Measurements from ENCODE around the gene CST9.

Gene CST9
- 0 to 0.09 reads per million in 2 donors for total RNA-seq

GRCh38 chr20:23605867-23606651, at the start of gene CST9:
TSS of gene CST9 (minus strand) at chr20:23605917. CDS start at chr20:23605864, 53 bp downstream.
- DNase-seq = no peak

GRCh38 chr20:23654717-23655116, 49.0 kb upstream of the CST9 start:
- no peak for DNase-seq

GRCh38 chr20:23654000-23654399, 48.3 kb upstream of the CST9 start:
- no peak for DNase-seq

- DNase-seq = no peak
These were observed 47.8 kb upstream of the CST9 start for GRCh38 chr20:23653400-23653938.

- DNase-seq = no peak
These were observed 47.2 kb upstream of the CST9 start for GRCh38 chr20:23652926-23653325.

- DNase-seq = no peak
These were observed 46.7 kb upstream of the CST9 start for GRCh38 chr20:23652371-23652770.

GRCh38 chr20:23651117-23651516, 45.4 kb upstream of the CST9 start:
- no peak for DNase-seq

GRCh38 chr20:23649830-23650417, 44.2 kb upstream of the CST9 start:
- no peak for DNase-seq

- DNase-seq = no peak
These were observed 43.5 kb upstream of the CST9 start for GRCh38 chr20:23649242-23649641.

- no peak for DNase-seq
These were observed 41.6 kb upstream of the CST9 start for GRCh38 chr20:23647346-23647745.

GRCh38 chr20:23646106-23646873, 40.6 kb upstream of the CST9 start:
- DNase-seq = no peak

GRCh38 chr20:23645575-23645974, 39.9 kb upstream of the CST9 start:
- no peak for DNase-seq

GRCh38 chr20:23644164-23644563, 38.4 kb upstream of the CST9 start:
- no peak for DNase-seq

GRCh38 chr20:23643659-23644058, 37.9 kb upstream of the CST9 start:
- no peak for DNase-seq

- no peak for DNase-seq
These were observed 36.4 kb upstream of the CST9 start for GRCh38 chr20:23641936-23642751.

- no peak for DNase-seq
These were observed 35.3 kb upstream of the CST9 start for GRCh38 chr20:23640671-23641667.

GRCh38 chr20:23640018-23640601, 34.4 kb upstream of the CST9 start:
- DNase-seq = no peak

GRCh38 chr20:23639490-23639958, 33.8 kb upstream of the CST9 start:
- DNase-seq = no peak

- no peak for DNase-seq
These were observed 32.6 kb upstream of the CST9 start for GRCh38 chr20:23638309-23638708.

All from activated gamma-delta T cell (primary cell).